Peyer's patch (tissue), 4 donors: ENCODE results near the gene NTF3. TPM values are rescaled to one million over a fixed set of nuclear protein-coding genes. Genes with fewer than 3 reads are reported as not detected.

Experiments used
- DNase-seq, 3 donors: peaks; one replicate each; pipeline ENCODE4 v3.0.0-alpha.2; 2017 to 2019
- H3K27ac ChIP-seq, 4 donors: fragments of 200-600 bp; sonication (generic); one replicate each; pipeline ENCODE4 v1.5.1; 2016 to 2019
- H3K27me3 ChIP-seq, 2 donors: fragments of 200-600 bp; sonication (generic); one replicate each; pipeline ENCODE4 v1.5.1; 2019
- H3K36me3 ChIP-seq, 3 donors: fragments of 200-600 bp; sonication (generic); one replicate each; pipeline ENCODE4 v1.5.1; 2016 to 2019
- H3K4me1 ChIP-seq, 4 donors: fragments of 200-600 bp; sonication (generic); one replicate each; pipeline ENCODE4 v1.5.1; 2016 to 2019
- H3K4me3 ChIP-seq, 4 donors: fragments of 200-600 bp; sonication (generic); 1 replicate in 3 of 4; 2 replicates in 1 of 4; pipeline ENCODE4 v1.5.1; 2016 to 2019; ENCODE audit warnings: mild to moderate bottlenecking in 1 of 4
- H3K9me3 ChIP-seq, 4 donors: fragments of 200-600 bp; sonication (generic); one replicate each; pipeline ENCODE4 v1.5.1; 2016 to 2019; ENCODE audit warnings: mild to moderate bottlenecking in 1 of 4
- POLR2A ChIP-seq, 2 donors: fragments of 450-650 bp; IDR thresholded peaks; one replicate each; pipeline ENCODE4 v1.5.1; 2017; ENCODE audit warnings: antibody characterized with exemption in 2 of 2, mild to moderate bottlenecking in 2 of 2, moderate library complexity in 2 of 2
- total RNA-seq, 4 donors: library from RNA; depleted of rRNA; stranded (reverse); fragments of >200 nt; gene quantifications; one replicate each; pipeline ENCODE4 v1.1.0, GENCODE V29; 2016
- TF ChIP-seq, protein P1 (sequence below), 6 experiments: fragments of 450-650 bp in 4 of 6; fragments of 200-600 bp in 2 of 6; sonication (generic) in 1 of 6; IDR thresholded peaks; one replicate each; pipeline ENCODE4 v1.5.1; 2017 to 2019; ENCODE audit warnings: antibody characterized with exemption in 6 of 6, mild to moderate bottlenecking in 3 of 6, moderate library complexity in 1 of 6

The NTF3 gene
- total RNA-seq, 4 donors from 2014 or later = 1.4 TPM; not detected in 3

DNA sequence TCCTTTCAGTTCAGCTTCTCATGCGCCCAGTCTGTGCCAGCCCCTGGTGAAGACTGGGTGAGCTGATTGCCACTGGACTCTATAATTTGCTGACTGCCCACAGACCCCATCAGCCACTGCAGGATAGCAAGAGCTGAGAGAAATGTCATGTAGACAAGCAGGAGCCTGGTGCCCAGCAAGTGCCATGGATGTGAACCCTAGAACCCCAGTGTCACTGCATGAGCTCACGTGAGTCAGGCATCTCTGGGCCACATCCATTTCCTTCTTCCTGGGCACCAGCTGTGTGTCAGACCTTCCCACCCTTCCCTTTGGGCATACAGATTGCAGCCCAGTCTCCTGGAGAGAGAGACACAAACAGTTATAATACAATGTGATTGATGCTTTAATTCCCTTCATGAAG is 73.8 kb downstream of the NTF3 start:
- H3K36me3 ChIP-seq = no peaks in the 10 kb centered on the region
- no peaks in the 10 kb centered on the region for H3K9me3 ChIP-seq
- H3K27me3 ChIP-seq = no peaks in the 10 kb centered on the region
- TF ChIP-seq, protein P1, sequence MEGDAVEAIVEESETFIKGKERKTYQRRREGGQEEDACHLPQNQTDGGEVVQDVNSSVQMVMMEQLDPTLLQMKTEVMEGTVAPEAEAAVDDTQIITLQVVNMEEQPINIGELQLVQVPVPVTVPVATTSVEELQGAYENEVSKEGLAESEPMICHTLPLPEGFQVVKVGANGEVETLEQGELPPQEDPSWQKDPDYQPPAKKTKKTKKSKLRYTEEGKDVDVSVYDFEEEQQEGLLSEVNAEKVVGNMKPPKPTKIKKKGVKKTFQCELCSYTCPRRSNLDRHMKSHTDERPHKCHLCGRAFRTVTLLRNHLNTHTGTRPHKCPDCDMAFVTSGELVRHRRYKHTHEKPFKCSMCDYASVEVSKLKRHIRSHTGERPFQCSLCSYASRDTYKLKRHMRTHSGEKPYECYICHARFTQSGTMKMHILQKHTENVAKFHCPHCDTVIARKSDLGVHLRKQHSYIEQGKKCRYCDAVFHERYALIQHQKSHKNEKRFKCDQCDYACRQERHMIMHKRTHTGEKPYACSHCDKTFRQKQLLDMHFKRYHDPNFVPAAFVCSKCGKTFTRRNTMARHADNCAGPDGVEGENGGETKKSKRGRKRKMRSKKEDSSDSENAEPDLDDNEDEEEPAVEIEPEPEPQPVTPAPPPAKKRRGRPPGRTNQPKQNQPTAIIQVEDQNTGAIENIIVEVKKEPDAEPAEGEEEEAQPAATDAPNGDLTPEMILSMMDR (IDR thresholded peaks at IDR 0.05) = no peak
- no peak for TF ChIP-seq POLR2A (IDR thresholded peaks at IDR 0.05)
- H3K4me1 ChIP-seq = peaks cover 0 to 15% (median 0%) of the 10 kb centered on the region in 4 donors
- H3K27ac ChIP-seq = no peak overlapping the region
- peak in 1 of 3 donors; percentile 13 for DNase-seq
- H3K4me3 ChIP-seq = no peak overlapping the region

DNA sequence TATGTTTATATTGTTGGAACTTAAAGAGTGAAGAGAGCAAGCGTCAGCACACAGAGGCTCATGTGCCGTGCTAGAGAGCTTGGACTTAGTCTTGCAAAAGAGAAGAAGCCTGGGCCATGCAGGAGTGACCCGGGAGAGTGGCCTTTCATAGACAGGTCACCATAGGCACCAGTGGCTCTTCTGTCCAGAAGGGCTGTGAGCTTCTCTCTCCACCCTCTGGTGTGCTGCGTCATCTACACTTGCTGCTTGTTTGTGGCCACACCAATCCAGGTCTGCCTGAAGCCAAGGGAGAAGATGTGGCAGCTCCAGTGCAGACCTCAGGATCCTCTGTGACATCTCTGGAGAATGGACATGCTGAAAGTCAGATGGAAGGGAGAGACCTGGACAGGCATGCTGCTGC is 74.4 kb downstream of the NTF3 start:
- no peak for DNase-seq
- Histone ChIP-seq H3K4me3 (no peak overlapping the region), H3K27me3 (no peaks in the 10 kb centered on the region), H3K27ac (no peak overlapping the region), H3K9me3 (no peaks in the 10 kb centered on the region), H3K4me1 (peaks cover 0 to 10% (median 0%) of the 10 kb centered on the region in 4 donors), H3K36me3 (no peaks in the 10 kb centered on the region)
- TF ChIP-seq, protein P1 (IDR thresholded peaks at IDR 0.05) = no peak
- TF ChIP-seq POLR2A (IDR thresholded peaks at IDR 0.05) = no peak

GRCh38 chr12:5506821-5507231 is 74.9 kb downstream of the NTF3 start:
- H3K27me3 ChIP-seq = no peaks in the 10 kb centered on the region
- no peak overlapping the region for H3K27ac ChIP-seq
- H3K9me3 ChIP-seq = no peaks in the 10 kb centered on the region
- H3K36me3 ChIP-seq = no peaks in the 10 kb centered on the region
- peaks cover 0 to 9% (median 0%) of the 10 kb centered on the region in 4 donors for H3K4me1 ChIP-seq
- H3K4me3 ChIP-seq = no peak overlapping the region
- no peak for TF ChIP-seq POLR2A (IDR thresholded peaks at IDR 0.05)
- TF ChIP-seq, protein P1 (IDR thresholded peaks at IDR 0.05) = no peak
- peak in 1 of 3 donors; percentile 9 for DNase-seq

GRCh38 chr12:5507401-5507935 is 75.6 kb downstream of the NTF3 start:
- DNase-seq = no peak
- TF ChIP-seq, protein P1 (IDR thresholded peaks at IDR 0.05) = no peak
- TF ChIP-seq POLR2A (IDR thresholded peaks at IDR 0.05) = no peak
- no peaks in the 10 kb centered on the region for H3K36me3 ChIP-seq
- no peaks in the 10 kb centered on the region for H3K27me3 ChIP-seq
- H3K9me3 ChIP-seq = no peaks in the 10 kb centered on the region
- peaks cover 0 to 9% (median 0%) of the 10 kb centered on the region in 4 donors for H3K4me1 ChIP-seq
- no peak overlapping the region for H3K4me3 ChIP-seq
- no peak overlapping the region for H3K27ac ChIP-seq

- Histone ChIP-seq H3K4me3 (no peak overlapping the region), H3K36me3 (no peaks in the 10 kb centered on the region), H3K9me3 (no peaks in the 10 kb centered on the region), H3K27ac (no peak overlapping the region), H3K27me3 (no peaks in the 10 kb centered on the region), H3K4me1 (peaks cover 0 to 9% (median 0%) of the 10 kb centered on the region in 4 donors)
- no peak for TF ChIP-seq POLR2A (IDR thresholded peaks at IDR 0.05)
- TF ChIP-seq, protein P1 (IDR thresholded peaks at IDR 0.05) = no peak
- no peak for DNase-seq
These were observed 76.0 kb downstream of the NTF3 start for GRCh38 chr12:5507944-5508343.

- TF ChIP-seq POLR2A (IDR thresholded peaks at IDR 0.05) = no peak
- TF ChIP-seq, protein P1 (IDR thresholded peaks at IDR 0.05) = no peak
- Histone ChIP-seq H3K27me3 (no peaks in the 10 kb centered on the region), H3K27ac (no peak overlapping the region), H3K4me1 (peaks cover 0 to 5% (median 0%) of the 10 kb centered on the region in 4 donors), H3K36me3 (no peaks in the 10 kb centered on the region), H3K9me3 (no peaks in the 10 kb centered on the region), H3K4me3 (no peak overlapping the region)
- DNase-seq = no peak
These were observed 77.2 kb downstream of the NTF3 start for GRCh38 chr12:5509102-5509501.
